Mesodermal cell (in vitro differentiated cells): ENCODE measurements around the gene ACSL6.

Experiments
- H3K27ac ChIP-seq: 2 replicates; pipeline ENCODE4 v1.7.0; 2013; ENCODE audit warnings: mild to moderate bottlenecking, low read depth, low read length, moderate library complexity; ENCODE audit not compliant: severe bottlenecking
- H3K36me3 ChIP-seq: 2 replicates; pipeline ENCODE4 v1.7.1; 2013; ENCODE audit warnings: mild to moderate bottlenecking, low read length, moderate library complexity; ENCODE audit not compliant: control insufficient read depth, insufficient read depth
- H3K4me1 ChIP-seq: one replicate; pipeline ENCODE4 v1.7.1; 2013; ENCODE audit warnings: mild to moderate bottlenecking, low read length; ENCODE audit not compliant: insufficient read depth, control insufficient read depth, poor library complexity, severe bottlenecking
- H3K4me3 ChIP-seq: 2 replicates; pipeline ENCODE4 v1.7.0; 2013; ENCODE audit warnings: low read length, control low read depth, mild to moderate bottlenecking; ENCODE audit not compliant: insufficient read depth, poor library complexity, severe bottlenecking; ENCODE audit errors: extremely low read depth
- H3K9me3 ChIP-seq: 2 replicates; pipeline ENCODE4 v1.7.1; 2013; ENCODE audit warnings: mild to moderate bottlenecking, low read length, moderate library complexity; ENCODE audit not compliant: control insufficient read depth
- WGBS, 2 experiments: methylation state at CpG; one replicate each; pipeline ENCODE4 v1.1.5; 2013; ENCODE audit warnings: missing lambda C conversion rate in 2 of 2; ENCODE audit not compliant: insufficient coverage in 2 of 2; 5-methylcytosine and 5-hydroxymethylcytosine counted together

The ACSL6 gene

DNA sequence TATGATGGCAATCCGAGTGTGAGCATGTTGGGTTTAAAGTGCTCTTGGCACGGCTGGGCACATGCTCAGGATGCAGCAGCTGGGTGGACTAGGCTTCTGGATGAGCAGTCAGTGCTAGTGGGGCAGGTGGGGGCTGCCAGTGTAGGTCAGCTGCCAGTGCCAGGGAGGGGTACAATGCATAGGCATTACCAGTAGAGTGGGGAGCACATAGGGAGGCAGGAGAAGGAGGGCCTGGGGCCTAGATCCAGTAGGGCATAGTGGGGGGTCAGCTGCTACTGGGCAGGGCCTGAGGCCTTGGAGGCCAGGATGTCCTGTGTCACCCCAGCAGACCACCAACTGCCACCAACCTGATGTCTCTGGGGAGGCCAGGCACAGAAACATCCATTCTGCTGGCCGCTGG lies 24.2 kb downstream of the ACSL6 start:
- Histone ChIP-seq H3K4me1 (peaks cover 4% of the 10 kb centered on the region), H3K9me3 (no peaks in the 10 kb centered on the region), H3K27ac (no peak overlapping the region), H3K36me3 (no peaks in the 10 kb centered on the region), H3K4me3 (no peak overlapping the region)
- 80 to 100% methylated on average over 2 to 3 of the region's 3 CpGs for WGBS, 2 experiments

GRCh38 chr5:131986161-131986912 lies 25.1 kb downstream of the ACSL6 start:
- H3K36me3 ChIP-seq: no peaks in the 10 kb centered on the region
- H3K27ac ChIP-seq: no peak overlapping the region
- H3K4me1 ChIP-seq: no peaks in the 10 kb centered on the region
- 90 to 95% methylated on average over 7 to 8 of the region's 8 CpGs for WGBS, 2 experiments
- H3K9me3 ChIP-seq: no peaks in the 10 kb centered on the region
- H3K4me3 ChIP-seq: no peak overlapping the region

DNA sequence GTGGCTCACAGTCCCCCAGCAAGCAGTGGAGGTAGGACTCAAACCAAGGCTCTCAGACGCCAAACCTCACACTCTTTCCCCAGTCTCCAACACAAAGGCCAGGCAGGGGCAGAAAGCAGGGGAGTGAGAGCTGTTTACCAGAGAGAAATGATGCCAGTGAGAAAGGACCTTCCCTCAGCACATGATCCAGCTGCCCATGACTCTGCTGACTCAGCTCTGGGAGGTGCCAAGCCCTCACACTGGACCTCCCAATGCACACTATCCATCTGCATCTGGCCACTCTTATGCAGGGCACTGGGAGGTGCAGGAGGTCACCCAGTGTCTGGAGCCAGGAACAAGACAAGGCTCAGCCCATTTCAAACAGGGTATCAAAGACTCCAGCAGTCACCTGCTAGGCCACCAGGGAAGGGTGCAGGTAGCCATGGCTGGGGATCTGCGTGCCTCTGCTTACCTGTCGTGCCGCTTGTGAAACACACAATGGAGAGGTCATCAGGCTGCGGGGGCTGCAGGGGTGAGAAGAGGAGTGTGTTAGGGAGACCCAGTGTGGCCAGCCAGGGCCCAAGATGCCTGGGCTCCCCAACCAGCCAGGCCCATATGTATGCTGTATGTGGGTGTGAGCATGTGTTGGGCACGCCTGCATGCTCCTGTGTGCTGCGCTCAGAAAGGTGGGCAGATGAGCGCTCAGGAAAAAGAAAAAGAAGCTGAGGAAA lies 26.3 kb downstream of the ACSL6 start:
- 96 to 97% methylated on average over 5 to 6 of the region's 8 CpGs for WGBS, 2 experiments

DNA sequence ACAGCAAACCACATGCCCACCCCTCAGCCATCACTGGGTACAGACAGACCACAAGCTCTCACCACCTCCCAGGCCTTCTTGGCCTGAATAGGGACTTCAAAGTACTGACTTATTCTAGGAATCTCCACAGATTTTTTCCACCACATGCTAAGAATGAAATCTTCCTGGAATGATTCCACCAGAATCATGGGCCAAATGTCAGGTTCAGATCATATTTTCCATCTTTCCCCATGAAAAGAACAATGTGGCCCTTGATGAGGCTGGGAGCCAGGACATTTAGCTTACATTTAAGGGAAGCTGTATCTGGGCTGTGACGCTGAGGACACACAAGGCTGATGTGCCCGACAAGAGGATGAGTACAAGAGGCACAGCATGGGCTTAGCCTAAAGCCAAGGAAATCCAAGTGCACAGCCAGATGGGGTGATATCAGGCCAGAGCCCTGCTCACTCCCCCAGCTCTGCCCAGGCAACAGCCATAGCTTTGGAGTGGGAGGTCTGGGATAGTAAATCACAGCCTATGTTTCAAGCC lies 28.1 kb downstream of the ACSL6 start:
- H3K4me1 ChIP-seq: no peaks in the 10 kb centered on the region
- H3K36me3 ChIP-seq: no peaks in the 10 kb centered on the region
- no peaks in the 10 kb centered on the region for H3K9me3 ChIP-seq
- 94 to 100% methylated on average over 2 of the region's 2 CpGs for WGBS, 2 experiments
- H3K4me3 ChIP-seq: no peak overlapping the region
- H3K27ac ChIP-seq: no peak overlapping the region

More for the DNA sequence above, 26.3 kb downstream of the ACSL6 start:
- Histone ChIP-seq H3K4me3 (no peak overlapping the region), H3K4me1 (no peaks in the 10 kb centered on the region), H3K36me3 (no peaks in the 10 kb centered on the region), H3K9me3 (no peaks in the 10 kb centered on the region), H3K27ac (no peak overlapping the region)

DNA sequence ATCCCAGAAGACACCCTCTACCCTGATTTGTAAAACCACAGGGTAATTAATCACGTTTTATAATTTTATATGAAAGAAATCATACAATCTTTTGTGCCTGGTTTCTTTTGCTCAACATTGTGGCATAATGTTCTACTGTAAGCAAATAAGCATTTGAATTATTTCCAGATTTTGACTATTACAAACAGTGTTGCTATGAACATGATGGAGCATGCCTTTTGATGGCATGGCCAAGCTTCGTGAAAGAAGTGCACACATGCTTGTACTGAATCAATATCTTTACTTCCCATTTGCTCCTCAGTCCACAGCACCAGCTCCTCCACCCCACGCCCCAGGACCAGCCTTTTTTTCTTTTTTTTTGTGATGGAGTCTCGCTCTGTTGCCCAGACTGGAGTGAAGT lies 29.9 kb downstream of the ACSL6 start:
- Histone ChIP-seq H3K36me3 (no peaks in the 10 kb centered on the region), H3K27ac (no peak overlapping the region), H3K9me3 (no peaks in the 10 kb centered on the region), H3K4me1 (peaks cover 8% of the 10 kb centered on the region), H3K4me3 (no peak overlapping the region)
- WGBS, 2 experiments: 85 to 100% methylated on average over 2 to 3 of the region's 4 CpGs

DNA sequence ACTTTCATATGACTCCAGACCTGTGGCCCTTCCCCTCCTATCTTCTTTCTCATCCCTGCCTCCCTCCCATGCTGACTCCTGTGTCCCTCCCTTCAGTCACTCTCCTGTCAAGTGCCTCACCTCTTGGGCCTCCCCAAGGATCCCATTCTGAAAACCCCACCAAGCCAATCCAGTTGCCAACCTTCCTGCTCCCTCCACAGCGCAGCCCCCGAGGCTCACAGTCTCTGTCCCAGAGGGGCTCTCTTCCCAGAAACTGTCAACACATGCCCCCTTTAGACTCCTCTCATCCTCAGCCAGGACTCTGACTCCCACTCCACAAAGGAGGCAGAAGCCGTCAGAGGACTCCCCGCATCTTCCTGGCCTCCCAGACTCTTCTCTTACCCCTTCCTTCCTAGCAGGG lies 30.8 kb downstream of the ACSL6 start:
- no peak overlapping the region for H3K27ac ChIP-seq
- WGBS, 2 experiments: 81 to 88% methylated on average over 4 of the region's 4 CpGs
- H3K36me3 ChIP-seq: no peaks in the 10 kb centered on the region
- H3K4me1 ChIP-seq: peaks cover 9% of the 10 kb centered on the region
- no peaks in the 10 kb centered on the region for H3K9me3 ChIP-seq
- no peak overlapping the region for H3K4me3 ChIP-seq

DNA sequence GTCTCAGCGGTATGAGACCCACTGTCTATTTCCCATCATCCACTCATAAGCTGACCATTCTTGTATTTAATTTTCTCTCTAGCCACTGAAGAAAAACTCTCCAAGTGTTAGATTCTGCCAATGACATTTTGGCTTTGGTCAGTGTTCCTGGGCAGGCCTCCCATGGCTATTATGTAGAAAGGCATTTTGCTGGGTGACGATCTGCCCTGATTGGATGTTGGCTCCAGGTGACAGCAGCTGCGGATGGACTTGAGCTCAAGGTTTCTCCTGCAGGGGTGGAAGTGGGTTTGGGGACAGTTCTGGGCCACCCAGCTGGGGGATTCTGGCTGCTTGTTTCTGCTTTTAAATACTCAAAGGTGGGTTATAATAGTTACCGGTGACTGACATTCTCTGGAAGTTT lies 31.6 kb downstream of the ACSL6 start:
- H3K4me3 ChIP-seq: no peak overlapping the region
- peaks cover 17% of the 10 kb centered on the region for H3K4me1 ChIP-seq
- H3K27ac ChIP-seq: no peak overlapping the region
- no peaks in the 10 kb centered on the region for H3K36me3 ChIP-seq
- WGBS, 2 experiments: 96 to 100% methylated on average over 3 of the region's 4 CpGs
- H3K9me3 ChIP-seq: no peaks in the 10 kb centered on the region

DNA sequence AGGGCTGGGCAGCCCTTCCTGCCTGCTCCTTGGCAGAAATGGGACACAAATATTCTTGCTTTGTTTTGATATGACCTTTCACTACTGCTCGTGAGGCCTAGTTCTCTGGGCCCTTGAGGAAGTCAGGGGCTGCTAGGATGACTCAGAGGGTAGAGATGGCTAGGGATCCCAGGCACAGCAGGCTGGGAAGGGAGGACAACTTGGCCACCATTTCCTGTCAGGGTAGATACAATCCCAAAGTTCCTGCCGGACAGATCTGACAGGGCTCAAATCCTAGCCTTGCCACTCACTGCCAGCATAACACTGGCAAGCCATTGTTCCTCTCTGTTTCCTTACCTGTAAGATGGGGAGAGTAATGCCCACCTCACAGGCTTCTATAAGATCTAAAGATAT lies 34.2 kb downstream of the ACSL6 start:
- Histone ChIP-seq H3K9me3 (no peaks in the 10 kb centered on the region), H3K4me3 (no peak overlapping the region), H3K36me3 (no peaks in the 10 kb centered on the region), H3K4me1 (peaks cover 20% of the 10 kb centered on the region), H3K27ac (peak overlapping the region; percentile 60)
- 86 to 100% methylated on average over 1 of the region's 2 CpGs for WGBS, 2 experiments

DNA sequence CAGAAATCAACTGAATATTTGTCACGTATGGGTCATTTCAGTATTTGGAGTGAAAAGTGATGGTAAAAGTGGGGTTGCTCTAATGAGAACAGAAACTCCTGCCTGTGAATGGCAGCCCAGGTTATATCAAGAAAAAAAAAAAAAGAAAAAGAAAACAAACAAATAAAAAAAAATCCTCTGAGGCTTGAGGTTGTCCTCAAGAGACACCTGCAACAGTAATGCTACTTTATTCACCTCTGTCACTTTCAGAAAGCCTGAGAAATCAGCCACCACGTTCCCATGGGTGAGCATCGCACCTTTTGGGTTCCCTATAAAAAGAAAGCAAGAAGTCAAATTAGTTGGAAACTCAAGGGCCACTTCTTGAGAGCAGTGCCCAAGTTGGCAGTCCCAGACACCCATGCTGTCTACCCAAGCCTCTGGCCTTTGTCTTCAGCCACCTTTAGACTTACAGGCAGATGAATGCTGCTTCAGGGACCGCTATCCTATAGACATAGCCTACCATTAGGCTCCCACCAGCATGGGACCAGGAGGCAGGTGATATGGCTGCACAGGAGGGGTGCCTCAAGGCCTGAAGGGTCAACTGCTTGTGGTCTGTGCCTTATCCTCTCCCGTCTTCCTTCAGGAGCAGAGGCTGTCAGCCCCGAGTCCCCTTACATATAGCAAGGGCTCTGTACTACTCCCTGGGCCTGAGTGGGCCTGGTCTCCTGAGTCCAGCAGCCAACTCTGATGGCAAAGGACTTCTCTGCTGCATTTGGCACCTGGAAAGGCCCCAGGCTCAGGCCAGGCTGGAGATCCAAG lies 34.8 kb downstream of the ACSL6 start:
- Histone ChIP-seq H3K4me1 (peaks cover 20% of the 10 kb centered on the region), H3K36me3 (no peaks in the 10 kb centered on the region), H3K9me3 (no peaks in the 10 kb centered on the region), H3K27ac (peak overlapping the region; percentile 60), H3K4me3 (no peak overlapping the region)
- 93 to 96% methylated on average over 3 to 6 of the region's 6 CpGs for WGBS, 2 experiments

DNA sequence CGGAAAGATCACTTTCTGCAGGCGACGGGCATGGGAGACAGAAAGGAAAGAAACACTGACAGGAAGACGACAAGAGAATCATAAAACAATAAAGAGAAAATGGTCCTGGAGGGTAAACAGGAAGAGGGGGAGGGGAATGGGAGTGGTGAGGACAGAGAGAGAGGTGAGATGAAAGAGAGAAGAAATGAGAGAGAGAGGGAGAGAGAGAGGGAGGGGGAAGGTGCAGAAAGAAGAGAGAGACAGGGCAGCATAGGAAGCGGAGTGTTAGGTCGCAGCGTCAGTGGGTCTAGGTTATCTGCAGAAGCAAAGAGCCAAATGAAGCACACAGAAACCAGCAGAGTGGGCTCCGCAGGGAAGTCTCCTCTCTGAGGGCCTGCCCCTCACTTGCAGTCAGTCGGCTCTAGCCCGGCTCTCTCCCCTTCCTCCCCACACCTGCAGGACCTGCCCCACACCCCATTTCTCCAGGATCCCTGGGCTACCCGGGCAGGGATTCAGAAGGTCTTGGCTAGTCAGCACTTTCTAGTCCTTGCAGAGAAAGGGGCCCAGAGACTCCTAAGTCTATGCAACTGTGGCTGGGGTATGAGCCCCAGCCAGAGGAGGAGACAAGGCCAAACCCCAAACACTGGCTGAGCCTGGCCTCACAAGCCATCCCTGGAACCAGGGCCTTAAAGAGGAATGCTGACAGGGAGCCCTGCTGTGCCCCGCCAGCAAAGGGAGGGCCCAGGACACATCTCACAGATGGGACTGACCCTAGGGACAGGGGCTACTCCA lies 36.3 kb downstream of the ACSL6 start:
- Histone ChIP-seq H3K9me3 (no peaks in the 10 kb centered on the region), H3K36me3 (no peaks in the 10 kb centered on the region), H3K4me1 (peaks cover 20% of the 10 kb centered on the region), H3K4me3 (no peak overlapping the region), H3K27ac (no peak overlapping the region)
- WGBS, 2 experiments: 69 to 77% methylated on average over 7 to 10 of the region's 12 CpGs
